ENCODE results near the gene GPR21.

The GPR21 gene

GRCh38 chr9:123058834-123059233 is 25.4 kb downstream of the GPR21 start:
- no peak for TF ChIP-seq CTCF (conservative IDR thresholded peaks at IDR 0.05; ENCODE audit: low read depth)
- ChIA-PET POLR2A (ENCODE audit: low non-redundant PET) (no interaction called here), CTCF (no interaction called here)
- H3K27ac ChIP-seq = no peak overlapping the region
- DNase-seq (ENCODE audit: low spot score) = peak; percentile 71

GRCh38 chr9:123059472-123060220 is 26.2 kb downstream of the GPR21 start:
- ChIA-PET CTCF (no interaction called here), POLR2A (ENCODE audit: low non-redundant PET) (no interaction called here)
- H3K27ac ChIP-seq = no peak overlapping the region
- no peak for TF ChIP-seq CTCF (conservative IDR thresholded peaks at IDR 0.05; ENCODE audit: low read depth)
- no peak for DNase-seq (ENCODE audit: low spot score)

- ChIA-PET CTCF (no interaction called here), POLR2A (ENCODE audit: low non-redundant PET) (no interaction called here)
- no peak for TF ChIP-seq CTCF (conservative IDR thresholded peaks at IDR 0.05; ENCODE audit: low read depth)
These were observed 27.7 kb downstream of the GPR21 start for GRCh38 chr9:123061216-123061615.

GRCh38 chr9:123062351-123063176 is 29.1 kb downstream of the GPR21 start:
- no peak overlapping the region for H3K27ac ChIP-seq
- no peak for TF ChIP-seq CTCF (conservative IDR thresholded peaks at IDR 0.05; ENCODE audit: low read depth)
- POLR2A ChIA-PET (ENCODE audit: low non-redundant PET) = no interaction called here
- no peak for DNase-seq (ENCODE audit: low spot score)
- CTCF ChIA-PET = interaction anchor here (0.5 to 1.0 kb wide), 3 partner anchors 55 to 287 kb away, joined by 3 to 4 read pairs (median 3); no protein-coding TSS in a partner anchor

More at GRCh38 chr9:123061216-123061615, 27.7 kb downstream of the GPR21 start:
- no peak for DNase-seq (ENCODE audit: low spot score)
- H3K27ac ChIP-seq = no peak overlapping the region

DNA sequence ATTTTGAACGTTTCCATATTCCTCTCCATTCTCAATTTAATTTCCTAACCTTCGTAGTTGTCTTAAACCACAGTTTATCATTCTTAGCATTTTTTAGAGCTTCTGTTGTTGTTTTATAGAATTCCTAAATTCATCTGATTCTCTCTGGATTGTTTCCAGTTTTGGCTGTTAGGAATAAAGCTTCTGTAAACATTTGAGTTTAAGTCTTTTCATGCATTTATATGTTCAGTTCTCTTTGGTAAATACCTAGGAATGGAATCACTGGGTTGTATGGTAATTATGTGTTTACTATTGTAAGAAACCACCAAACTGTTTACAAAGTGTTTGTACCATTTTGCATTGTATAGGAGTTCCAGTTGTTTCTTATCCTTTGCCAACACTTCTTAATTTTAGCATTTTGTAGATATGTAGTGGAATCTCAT is 29.7 kb downstream of the GPR21 start:
- CTCF ChIA-PET = interaction anchor here (0.5 to 1.0 kb wide), 3 partner anchors 30 to 116 kb away, joined by 3 to 4 read pairs (median 3); no protein-coding TSS in a partner anchor
- no peak for TF ChIP-seq CTCF (conservative IDR thresholded peaks at IDR 0.05; ENCODE audit: low read depth)
- no peak overlapping the region for H3K27ac ChIP-seq
- DNase-seq (ENCODE audit: low spot score) = no peak
- POLR2A ChIA-PET (ENCODE audit: low non-redundant PET) = no interaction called here

DNA sequence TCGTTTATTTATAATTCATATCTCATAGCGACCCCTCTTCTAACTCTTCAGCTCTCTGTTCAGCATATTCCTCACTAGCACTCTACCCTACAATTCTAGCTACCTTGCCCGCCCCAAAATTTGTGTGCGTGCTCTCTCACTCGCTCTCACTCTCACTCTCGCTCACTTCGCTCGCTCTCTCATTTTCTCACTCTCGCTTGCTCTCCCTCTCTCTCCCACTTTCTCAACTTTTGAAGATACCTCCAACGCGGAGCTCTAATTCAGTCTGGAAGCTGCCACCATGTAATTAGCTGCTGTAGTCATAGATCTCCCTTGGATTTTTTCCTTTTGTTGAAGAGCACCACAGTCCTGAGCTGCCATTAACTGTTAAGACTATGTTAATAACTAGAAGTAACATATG is 30.4 kb downstream of the GPR21 start:
- TF ChIP-seq CTCF (conservative IDR thresholded peaks at IDR 0.05; ENCODE audit: low read depth) = no peak
- H3K27ac ChIP-seq = no peak overlapping the region
- CTCF ChIA-PET = interaction anchor here (0.6 to 1.0 kb wide), 2 partner anchors 29 to 115 kb away, joined by 3 to 4 read pairs; no protein-coding TSS in a partner anchor
- DNase-seq (ENCODE audit: low spot score) = no peak
- POLR2A ChIA-PET (ENCODE audit: low non-redundant PET) = no interaction called here

All from RWPE1 (cell line).